Neural crest cell (in vitro differentiated cells): ENCODE results near the gene TPD52L1. TPM values are rescaled to one million over a fixed set of nuclear protein-coding genes. Genes with fewer than 3 reads are reported as not detected.

ENCODE experiments used
- DNase-seq: peaks from one replicate; pipeline ENCODE4 v3.0.0; 2021; ENCODE audit warnings: low read depth, mixed read lengths, low spot score
- H3K27ac Mint-ChIP-seq: one replicate; pipeline ENCODE4 v1.8.0; 2021; ENCODE audit warnings: mild to moderate bottlenecking, mixed read lengths; ENCODE audit not compliant: unreplicated experiment
- H3K27me3 Mint-ChIP-seq: 2 replicates; pipeline ENCODE4 v1.8.0; 2021; ENCODE audit warnings: low read depth, mild to moderate bottlenecking, mixed read lengths
- H3K36me3 Mint-ChIP-seq: 2 replicates; pipeline ENCODE4 v1.8.0; 2021; ENCODE audit warnings: low read depth, mild to moderate bottlenecking, mixed read lengths
- H3K4me1 Mint-ChIP-seq: 2 replicates; pipeline ENCODE4 v1.8.0; 2021; ENCODE audit warnings: mixed read lengths
- H3K4me3 Mint-ChIP-seq: one replicate; pipeline ENCODE4 v1.8.0; 2021; ENCODE audit warnings: mild to moderate bottlenecking, mixed read lengths
- H3K9me3 Mint-ChIP-seq: 2 replicates; pipeline ENCODE4 v1.8.0; 2021; ENCODE audit warnings: mixed read lengths
- total RNA-seq: library from RNA; stranded (reverse); gene quantifications from 2 replicates; pipeline ENCODE4 v1.2.1, GENCODE V29; 2021
- TF ChIP-seq, protein P1 (sequence below): fragments of 200-600 bp; sonication (generic); conservative IDR thresholded peaks from 2 replicates; pipeline ENCODE4 v1.5.0; 2021; ENCODE audit warnings: antibody characterized with exemption, mild to moderate bottlenecking

TPD52L1 gene
- total RNA-seq, 1 donor from 2014 or later: 2.9 TPM

GRCh38 chr6:125212377-125212776, 58.8 kb downstream of the TPD52L1 start:
- no peak overlapping the region for H3K27ac Mint-ChIP-seq
- no peaks in the 10 kb centered on the region for H3K27me3 Mint-ChIP-seq
- no peaks in the 10 kb centered on the region for H3K4me1 Mint-ChIP-seq
- no peak overlapping the region for H3K4me3 Mint-ChIP-seq
- H3K36me3 Mint-ChIP-seq: no peaks in the 10 kb centered on the region
- TF ChIP-seq, protein P1, sequence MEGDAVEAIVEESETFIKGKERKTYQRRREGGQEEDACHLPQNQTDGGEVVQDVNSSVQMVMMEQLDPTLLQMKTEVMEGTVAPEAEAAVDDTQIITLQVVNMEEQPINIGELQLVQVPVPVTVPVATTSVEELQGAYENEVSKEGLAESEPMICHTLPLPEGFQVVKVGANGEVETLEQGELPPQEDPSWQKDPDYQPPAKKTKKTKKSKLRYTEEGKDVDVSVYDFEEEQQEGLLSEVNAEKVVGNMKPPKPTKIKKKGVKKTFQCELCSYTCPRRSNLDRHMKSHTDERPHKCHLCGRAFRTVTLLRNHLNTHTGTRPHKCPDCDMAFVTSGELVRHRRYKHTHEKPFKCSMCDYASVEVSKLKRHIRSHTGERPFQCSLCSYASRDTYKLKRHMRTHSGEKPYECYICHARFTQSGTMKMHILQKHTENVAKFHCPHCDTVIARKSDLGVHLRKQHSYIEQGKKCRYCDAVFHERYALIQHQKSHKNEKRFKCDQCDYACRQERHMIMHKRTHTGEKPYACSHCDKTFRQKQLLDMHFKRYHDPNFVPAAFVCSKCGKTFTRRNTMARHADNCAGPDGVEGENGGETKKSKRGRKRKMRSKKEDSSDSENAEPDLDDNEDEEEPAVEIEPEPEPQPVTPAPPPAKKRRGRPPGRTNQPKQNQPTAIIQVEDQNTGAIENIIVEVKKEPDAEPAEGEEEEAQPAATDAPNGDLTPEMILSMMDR: no peak
- H3K9me3 Mint-ChIP-seq: no peaks in the 10 kb centered on the region
- DNase-seq: no peak

GRCh38 chr6:125213939-125214338, 60.4 kb downstream of the TPD52L1 start:
- Mint-ChIP-seq H3K4me1 (no peaks in the 10 kb centered on the region), H3K27ac (no peak overlapping the region), H3K4me3 (no peak overlapping the region), H3K36me3 (no peaks in the 10 kb centered on the region), H3K9me3 (no peaks in the 10 kb centered on the region), H3K27me3 (no peaks in the 10 kb centered on the region)
- DNase-seq: no peak
- TF ChIP-seq, protein P1: no peak

GRCh38 chr6:125215252-125215819, 61.8 kb downstream of the TPD52L1 start:
- TF ChIP-seq, protein P1: no peak

GRCh38 chr6:125216015-125216414, 62.4 kb downstream of the TPD52L1 start:
- no peak overlapping the region for H3K4me3 Mint-ChIP-seq
- peaks cover 13% of the 10 kb centered on the region for H3K4me1 Mint-ChIP-seq
- no peaks in the 10 kb centered on the region for H3K9me3 Mint-ChIP-seq
- no peaks in the 10 kb centered on the region for H3K36me3 Mint-ChIP-seq
- H3K27ac Mint-ChIP-seq: no peak overlapping the region
- no peak for DNase-seq
- TF ChIP-seq, protein P1: no peak
- H3K27me3 Mint-ChIP-seq: no peaks in the 10 kb centered on the region

More at GRCh38 chr6:125215252-125215819, 61.8 kb downstream of the TPD52L1 start:
- DNase-seq: no peak
- Mint-ChIP-seq H3K9me3 (no peaks in the 10 kb centered on the region), H3K27me3 (no peaks in the 10 kb centered on the region), H3K36me3 (no peaks in the 10 kb centered on the region), H3K27ac (no peak overlapping the region), H3K4me1 (peaks cover 6% of the 10 kb centered on the region), H3K4me3 (no peak overlapping the region)

GRCh38 chr6:125217369-125217768, 63.8 kb downstream of the TPD52L1 start:
- H3K9me3 Mint-ChIP-seq: no peaks in the 10 kb centered on the region
- DNase-seq: no peak
- H3K4me1 Mint-ChIP-seq: peaks cover 24% of the 10 kb centered on the region
- no peak overlapping the region for H3K27ac Mint-ChIP-seq
- H3K36me3 Mint-ChIP-seq: no peaks in the 10 kb centered on the region
- no peaks in the 10 kb centered on the region for H3K27me3 Mint-ChIP-seq
- TF ChIP-seq, protein P1: no peak
- no peak overlapping the region for H3K4me3 Mint-ChIP-seq
